K562 (cell line): Measurements from ENCODE around the gene TRIP6. TPM values are rescaled to one million over a fixed set of nuclear protein-coding genes. Genes with fewer than 3 reads are reported as not detected.

ENCODE experiments used
- CEBPB ChIP-seq: fragments of 450-650 bp; IDR thresholded peaks from 2 replicates; pipeline ENCODE4 v1.6.1; 2016; ENCODE audit warnings: missing genetic modification characterization, missing compliant biosample characterization
- FOXP1 ChIP-seq: sonication (generic); formaldehyde crosslinking; IDR thresholded peaks from 2 replicates; pipeline ENCODE4 v1.8.0; 2022; ENCODE audit warnings: mild to moderate bottlenecking, missing genetic modification reagents
- HEY1 ChIP-seq: fragments of 250-450 bp; sonication (Bioruptor Pico); IDR thresholded peaks from 2 replicates; pipeline ENCODE4 v1.5.0; 2020; ENCODE audit warnings: mild to moderate bottlenecking, moderate library complexity, borderline replicate concordance
- PHB ChIP-seq: fragments of 250-450 bp; sonication (Bioruptor Pico); IDR thresholded peaks from 2 replicates; pipeline ENCODE4 v1.5.0; 2021
- RBBP5 ChIP-seq: fragments of 200-600 bp; sonication (generic); IDR thresholded peaks from 2 replicates; pipeline ENCODE4 v1.6.1; 2012; ENCODE audit warnings: borderline replicate concordance, mild to moderate bottlenecking, low read length, control low read depth, inconsistent platforms; ENCODE audit not compliant: insufficient read depth, poor library complexity, severe bottlenecking
- SAP30 ChIP-seq: fragments of 200-600 bp; sonication (generic); IDR thresholded peaks from 2 replicates; pipeline ENCODE4 v1.6.1; 2012; ENCODE audit warnings: borderline replicate concordance, low read depth, mild to moderate bottlenecking, moderate library complexity, low read length, control low read depth, inconsistent platforms; ENCODE audit not compliant: insufficient read depth, poor library complexity, severe bottlenecking
- SREBF1 ChIP-seq: fragments of 150-350 bp; IDR thresholded peaks from 2 replicates; pipeline ENCODE4 v1.6.1; 2014; ENCODE audit warnings: antibody characterized with exemption, low read depth, low read length, borderline replicate concordance
- TAF9B ChIP-seq: fragments of 450-650 bp; IDR thresholded peaks from 2 replicates; pipeline ENCODE4 v1.6.1; 2018; ENCODE audit warnings: mild to moderate bottlenecking; ENCODE audit not compliant: partially characterized antibody
- WHSC1 ChIP-seq: IDR thresholded peaks from one replicate; pipeline ENCODE4 v1.6.1; 2012; ENCODE audit warnings: low read length, control low read depth, inconsistent platforms
- ZNF274 ChIP-seq: IDR thresholded peaks from 2 replicates; pipeline ENCODE4 v1.6.1; 2011; ENCODE audit warnings: low read depth, mild to moderate bottlenecking, low read length, moderate library complexity, borderline replicate concordance
- polyA plus RNA-seq, 8 experiments: library from polyadenylated mRNA; depleted of rRNA in 4 of 8; stranded (reverse) in 5 of 8; unstranded in 3 of 8; fragments of >200 nt; fragmentation: Nextera tagmentation in 2 of 8; fragmentation: Illumina TruSeq in 1 of 8; extraction: Ambion mirVana in 2 of 8; extraction: Trizol in 1 of 8; gene quantifications; 2 replicates each; pipeline versions ENCODE4 v1.2.1 to v1.2.3, GENCODE V29; 2011 to 2014; ENCODE audit warnings: inconsistent platforms in 1 of 8, missing spikeins in 1 of 8
- total RNA-seq, 7 experiments: library from RNA; depleted of rRNA in 6 of 7; stranded (reverse); fragments of >200 nt in 6 of 7; fragmentation: Illumina TruSeq in 2 of 7; extraction: Trizol in 2 of 7; gene quantifications; 2 replicates each; pipeline versions ENCODE4 v1.2.1 to v1.2.3, GENCODE V29; 2011 to 2021; ENCODE audit warnings: low replicate concordance in 1 of 7
- TF ChIP-seq, protein P1 (sequence below): fragments of 450-650 bp; IDR thresholded peaks from 2 replicates; pipeline ENCODE4 v1.6.1; 2016; ENCODE audit warnings: mild to moderate bottlenecking, moderate library complexity
- TF ChIP-seq, protein P2 (sequence below): fragments of 250-450 bp; sonication (Bioruptor Pico); IDR thresholded peaks from 2 replicates; pipeline ENCODE4 v1.6.1; 2021; ENCODE audit warnings: mild to moderate bottlenecking
- TF ChIP-seq, protein P3 (sequence below): fragments of 450-650 bp; conservative IDR thresholded peaks from 2 replicates; pipeline ENCODE4 v1.6.1; 2016; ENCODE audit warnings: missing genetic modification characterization, low read depth, mild to moderate bottlenecking, control low read depth, missing compliant biosample characterization

TRIP6 gene
- total and polyA plus RNA-seq, 9 of the 15 experiments (the other 6 are each of a cell fraction or from before 2014, with no cell fraction given) = 5.9 to 141 (median 54.0) TPM

DNA sequence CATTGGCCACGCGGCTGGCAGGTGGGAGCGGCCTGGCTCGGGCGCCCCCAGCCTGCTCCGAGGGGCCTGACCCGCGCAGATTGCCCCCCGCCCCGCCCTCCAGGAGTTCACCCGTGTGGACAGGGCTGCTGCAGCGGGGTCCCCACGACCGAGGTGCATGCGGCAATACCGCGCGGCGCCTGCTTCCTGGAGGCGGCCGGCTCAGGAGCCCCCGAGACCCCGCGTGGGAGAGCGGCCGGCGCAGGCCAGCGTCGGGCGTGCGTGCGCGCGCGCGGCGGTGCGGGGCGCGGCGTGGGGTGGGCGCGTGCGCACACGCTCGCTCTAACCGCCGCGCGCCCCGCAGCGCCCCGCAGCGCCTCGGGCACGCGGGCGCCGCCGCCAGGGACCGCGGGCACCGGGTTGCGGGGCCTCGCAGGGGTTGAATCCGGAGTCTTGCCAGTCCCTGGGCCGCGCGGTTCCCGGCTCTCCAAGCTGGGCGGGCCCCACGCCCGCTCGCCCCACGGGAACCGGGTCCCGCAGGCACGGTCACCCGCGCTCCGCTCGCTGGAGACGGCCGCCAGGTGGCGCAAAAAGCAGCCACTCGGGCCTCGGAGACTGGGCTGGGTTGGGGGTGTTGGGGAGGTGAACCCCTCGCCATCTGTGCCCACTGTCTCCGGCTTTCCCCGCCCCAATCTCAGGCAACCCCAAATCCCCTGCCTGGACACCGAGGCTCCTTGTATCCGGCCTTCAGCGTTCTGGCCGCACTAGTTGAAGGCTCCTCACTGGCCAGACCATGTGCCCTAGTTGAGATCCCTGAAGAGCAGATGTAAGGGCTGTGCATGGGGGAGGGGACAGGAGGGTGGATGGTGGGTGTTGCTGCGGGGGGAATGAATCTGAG lies 29.8 kb downstream of the TRIP6 start (continued):
- TF ChIP-seq ZNF274 (no peak), RBBP5 (no peak), SAP30 (no peak), WHSC1 (no peak), PHB (no peak), TAF9B (no peak), HEY1 (CRISPR knock-in tag) (no peak), SREBF1 (no peak), FOXP1 (CRISPR knock-in tag) (0 out of 2 replicates have a peak, but pooled peaks have one; percentile 8), CEBPB (no peak)
- TF ChIP-seq, protein P1, sequence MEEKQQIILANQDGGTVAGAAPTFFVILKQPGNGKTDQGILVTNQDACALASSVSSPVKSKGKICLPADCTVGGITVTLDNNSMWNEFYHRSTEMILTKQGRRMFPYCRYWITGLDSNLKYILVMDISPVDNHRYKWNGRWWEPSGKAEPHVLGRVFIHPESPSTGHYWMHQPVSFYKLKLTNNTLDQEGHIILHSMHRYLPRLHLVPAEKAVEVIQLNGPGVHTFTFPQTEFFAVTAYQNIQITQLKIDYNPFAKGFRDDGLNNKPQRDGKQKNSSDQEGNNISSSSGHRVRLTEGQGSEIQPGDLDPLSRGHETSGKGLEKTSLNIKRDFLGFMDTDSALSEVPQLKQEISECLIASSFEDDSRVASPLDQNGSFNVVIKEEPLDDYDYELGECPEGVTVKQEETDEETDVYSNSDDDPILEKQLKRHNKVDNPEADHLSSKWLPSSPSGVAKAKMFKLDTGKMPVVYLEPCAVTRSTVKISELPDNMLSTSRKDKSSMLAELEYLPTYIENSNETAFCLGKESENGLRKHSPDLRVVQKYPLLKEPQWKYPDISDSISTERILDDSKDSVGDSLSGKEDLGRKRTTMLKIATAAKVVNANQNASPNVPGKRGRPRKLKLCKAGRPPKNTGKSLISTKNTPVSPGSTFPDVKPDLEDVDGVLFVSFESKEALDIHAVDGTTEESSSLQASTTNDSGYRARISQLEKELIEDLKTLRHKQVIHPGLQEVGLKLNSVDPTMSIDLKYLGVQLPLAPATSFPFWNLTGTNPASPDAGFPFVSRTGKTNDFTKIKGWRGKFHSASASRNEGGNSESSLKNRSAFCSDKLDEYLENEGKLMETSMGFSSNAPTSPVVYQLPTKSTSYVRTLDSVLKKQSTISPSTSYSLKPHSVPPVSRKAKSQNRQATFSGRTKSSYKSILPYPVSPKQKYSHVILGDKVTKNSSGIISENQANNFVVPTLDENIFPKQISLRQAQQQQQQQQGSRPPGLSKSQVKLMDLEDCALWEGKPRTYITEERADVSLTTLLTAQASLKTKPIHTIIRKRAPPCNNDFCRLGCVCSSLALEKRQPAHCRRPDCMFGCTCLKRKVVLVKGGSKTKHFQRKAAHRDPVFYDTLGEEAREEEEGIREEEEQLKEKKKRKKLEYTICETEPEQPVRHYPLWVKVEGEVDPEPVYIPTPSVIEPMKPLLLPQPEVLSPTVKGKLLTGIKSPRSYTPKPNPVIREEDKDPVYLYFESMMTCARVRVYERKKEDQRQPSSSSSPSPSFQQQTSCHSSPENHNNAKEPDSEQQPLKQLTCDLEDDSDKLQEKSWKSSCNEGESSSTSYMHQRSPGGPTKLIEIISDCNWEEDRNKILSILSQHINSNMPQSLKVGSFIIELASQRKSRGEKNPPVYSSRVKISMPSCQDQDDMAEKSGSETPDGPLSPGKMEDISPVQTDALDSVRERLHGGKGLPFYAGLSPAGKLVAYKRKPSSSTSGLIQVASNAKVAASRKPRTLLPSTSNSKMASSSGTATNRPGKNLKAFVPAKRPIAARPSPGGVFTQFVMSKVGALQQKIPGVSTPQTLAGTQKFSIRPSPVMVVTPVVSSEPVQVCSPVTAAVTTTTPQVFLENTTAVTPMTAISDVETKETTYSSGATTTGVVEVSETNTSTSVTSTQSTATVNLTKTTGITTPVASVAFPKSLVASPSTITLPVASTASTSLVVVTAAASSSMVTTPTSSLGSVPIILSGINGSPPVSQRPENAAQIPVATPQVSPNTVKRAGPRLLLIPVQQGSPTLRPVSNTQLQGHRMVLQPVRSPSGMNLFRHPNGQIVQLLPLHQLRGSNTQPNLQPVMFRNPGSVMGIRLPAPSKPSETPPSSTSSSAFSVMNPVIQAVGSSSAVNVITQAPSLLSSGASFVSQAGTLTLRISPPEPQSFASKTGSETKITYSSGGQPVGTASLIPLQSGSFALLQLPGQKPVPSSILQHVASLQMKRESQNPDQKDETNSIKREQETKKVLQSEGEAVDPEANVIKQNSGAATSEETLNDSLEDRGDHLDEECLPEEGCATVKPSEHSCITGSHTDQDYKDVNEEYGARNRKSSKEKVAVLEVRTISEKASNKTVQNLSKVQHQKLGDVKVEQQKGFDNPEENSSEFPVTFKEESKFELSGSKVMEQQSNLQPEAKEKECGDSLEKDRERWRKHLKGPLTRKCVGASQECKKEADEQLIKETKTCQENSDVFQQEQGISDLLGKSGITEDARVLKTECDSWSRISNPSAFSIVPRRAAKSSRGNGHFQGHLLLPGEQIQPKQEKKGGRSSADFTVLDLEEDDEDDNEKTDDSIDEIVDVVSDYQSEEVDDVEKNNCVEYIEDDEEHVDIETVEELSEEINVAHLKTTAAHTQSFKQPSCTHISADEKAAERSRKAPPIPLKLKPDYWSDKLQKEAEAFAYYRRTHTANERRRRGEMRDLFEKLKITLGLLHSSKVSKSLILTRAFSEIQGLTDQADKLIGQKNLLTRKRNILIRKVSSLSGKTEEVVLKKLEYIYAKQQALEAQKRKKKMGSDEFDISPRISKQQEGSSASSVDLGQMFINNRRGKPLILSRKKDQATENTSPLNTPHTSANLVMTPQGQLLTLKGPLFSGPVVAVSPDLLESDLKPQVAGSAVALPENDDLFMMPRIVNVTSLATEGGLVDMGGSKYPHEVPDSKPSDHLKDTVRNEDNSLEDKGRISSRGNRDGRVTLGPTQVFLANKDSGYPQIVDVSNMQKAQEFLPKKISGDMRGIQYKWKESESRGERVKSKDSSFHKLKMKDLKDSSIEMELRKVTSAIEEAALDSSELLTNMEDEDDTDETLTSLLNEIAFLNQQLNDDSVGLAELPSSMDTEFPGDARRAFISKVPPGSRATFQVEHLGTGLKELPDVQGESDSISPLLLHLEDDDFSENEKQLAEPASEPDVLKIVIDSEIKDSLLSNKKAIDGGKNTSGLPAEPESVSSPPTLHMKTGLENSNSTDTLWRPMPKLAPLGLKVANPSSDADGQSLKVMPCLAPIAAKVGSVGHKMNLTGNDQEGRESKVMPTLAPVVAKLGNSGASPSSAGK = peak; percentile 81
- TF ChIP-seq, protein P2, sequence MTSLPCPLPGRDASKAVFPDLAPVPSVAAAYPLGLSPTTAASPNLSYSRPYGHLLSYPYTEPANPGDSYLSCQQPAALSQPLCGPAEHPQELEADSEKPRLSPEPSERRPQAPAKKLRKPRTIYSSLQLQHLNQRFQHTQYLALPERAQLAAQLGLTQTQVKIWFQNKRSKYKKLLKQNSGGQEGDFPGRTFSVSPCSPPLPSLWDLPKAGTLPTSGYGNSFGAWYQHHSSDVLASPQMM = no peak
- TF ChIP-seq, protein P3, sequence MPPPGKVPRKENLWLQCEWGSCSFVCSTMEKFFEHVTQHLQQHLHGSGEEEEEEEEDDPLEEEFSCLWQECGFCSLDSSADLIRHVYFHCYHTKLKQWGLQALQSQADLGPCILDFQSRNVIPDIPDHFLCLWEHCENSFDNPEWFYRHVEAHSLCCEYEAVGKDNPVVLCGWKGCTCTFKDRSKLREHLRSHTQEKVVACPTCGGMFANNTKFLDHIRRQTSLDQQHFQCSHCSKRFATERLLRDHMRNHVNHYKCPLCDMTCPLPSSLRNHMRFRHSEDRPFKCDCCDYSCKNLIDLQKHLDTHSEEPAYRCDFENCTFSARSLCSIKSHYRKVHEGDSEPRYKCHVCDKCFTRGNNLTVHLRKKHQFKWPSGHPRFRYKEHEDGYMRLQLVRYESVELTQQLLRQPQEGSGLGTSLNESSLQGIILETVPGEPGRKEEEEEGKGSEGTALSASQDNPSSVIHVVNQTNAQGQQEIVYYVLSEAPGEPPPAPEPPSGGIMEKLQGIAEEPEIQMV (tag) = no peak
